ENCODE results near the gene PJA2. TPM values are rescaled to one million over a fixed set of nuclear protein-coding genes. Genes with fewer than 3 reads are reported as not detected.

The PJA2 gene
- total and polyA plus RNA-seq, 9 of the 15 experiments (the other 6 are each of a cell fraction or from before 2014, with no cell fraction given), result 25.1 to 82.1 (median 50.1) TPM

- no peak for TF ChIP-seq MEF2A (IDR thresholded peaks at IDR 0.05; ENCODE audit: control insufficient read depth, low read depth, low read length)
- TF ChIP-seq MYBL2 (IDR thresholded peaks at IDR 0.05; ENCODE audit: low read depth), result no peak
- TF ChIP-seq MYBL2 (CRISPR knock-in tag; IDR thresholded peaks at IDR 0.05; ENCODE audit: borderline replicate concordance), result no peak
- TF ChIP-seq U2AF1 (optimal IDR thresholded peaks at IDR 0.05; ENCODE audit: low read depth, low read length), result no peak
- no peak for TF ChIP-seq CUX1 (CRISPR knock-in tag; IDR thresholded peaks at IDR 0.05)
- TF ChIP-seq ZC3H8 (IDR thresholded peaks at IDR 0.05), result no peak
- no peak for TF ChIP-seq NFATC3 (IDR thresholded peaks at IDR 0.05)
- peak; percentile 72; the same call in 1 of the 2 replicates for TF ChIP-seq ZBTB40 (IDR thresholded peaks at IDR 0.05)
- TF ChIP-seq ZBTB40 (CRISPR knock-in tag; IDR thresholded peaks at IDR 0.05), result no peak
- TF ChIP-seq ZKSCAN8 (CRISPR knock-in tag; IDR thresholded peaks at IDR 0.05), result no peak
- TF ChIP-seq KLF13 (tag; IDR thresholded peaks at IDR 0.05; ENCODE audit: borderline replicate concordance, low read depth), result no peak; the same call in 1 of the 2 replicates
- TF ChIP-seq CAMTA2 (CRISPR knock-in tag; conservative IDR thresholded peaks at IDR 0.05), result no peak
These were observed at the start of gene PJA2 (continued) for GRCh38 chr5:109409844-109410388.
